ENCODE measurements around the gene MTFR2. TPM values are rescaled to one million over a fixed set of nuclear protein-coding genes. Genes with fewer than 3 reads are reported as not detected.

Gene MTFR2
- total and polyA plus RNA-seq, 2 of the 13 experiments (the other 11 are each of a cell fraction or from before 2014, with no cell fraction given) = 6.7 to 10.7 TPM

- TF ChIP-seq FOXO1 (CRISPR knock-in tag; IDR thresholded peaks at IDR 0.05) (no peak; the same call in 1 of the 2 replicates), ZNF772 (CRISPR knock-in tag; IDR thresholded peaks at IDR 0.05) (no peak; the same call in 1 of the 2 replicates), ZNF850 (CRISPR knock-in tag; conservative IDR thresholded peaks at IDR 0.05) (no peak), CREM (IDR thresholded peaks at IDR 0.05) (peak; percentile 95), CREM (CRISPR knock-in tag; IDR thresholded peaks at IDR 0.05) (0 out of 2 replicates have a peak, but pooled peaks have one; percentile 8), ZNF180 (CRISPR knock-in tag; IDR thresholded peaks at IDR 0.05; ENCODE audit: borderline replicate concordance, low read depth) (no peak), MAF1 (CRISPR knock-in tag; IDR thresholded peaks at IDR 0.05; ENCODE audit: borderline replicate concordance) (no peak), FOXK1 (CRISPR knock-in tag; IDR thresholded peaks at IDR 0.05; ENCODE audit: borderline replicate concordance, low read depth) (peak; percentile 79), ZNF530 (CRISPR knock-in tag; IDR thresholded peaks at IDR 0.05; ENCODE audit: low read depth) (no peak), THAP11 (CRISPR knock-in tag; IDR thresholded peaks at IDR 0.05) (peak; percentile 93), ZNF350 (CRISPR knock-in tag; IDR thresholded peaks at IDR 0.05; ENCODE audit: borderline replicate concordance, low read depth) (peak; percentile 93; the same call in 1 of the 2 replicates), ZNF839 (CRISPR knock-in tag; IDR thresholded peaks at IDR 0.05; ENCODE audit: borderline replicate concordance) (peak; percentile 27; the same call in 1 of the 2 replicates), ZSCAN12 (CRISPR knock-in tag; IDR thresholded peaks at IDR 0.05) (no peak; the same call in 1 of the 2 replicates), MLXIP (CRISPR knock-in tag; IDR thresholded peaks at IDR 0.05; ENCODE audit: borderline replicate concordance) (0 out of 2 replicates have a peak, but pooled peaks have one; percentile 31), KLF15 (CRISPR knock-in tag; IDR thresholded peaks at IDR 0.05; ENCODE audit: borderline replicate concordance) (peak; percentile 26; the same call in 1 of the 2 replicates), ZBTB46 (CRISPR knock-in tag; IDR thresholded peaks at IDR 0.05; ENCODE audit: borderline replicate concordance) (no peak), MED8 (CRISPR knock-in tag; IDR thresholded peaks at IDR 0.05; ENCODE audit: insufficient replicate concordance) (peak; percentile 23), ZNF460 (CRISPR knock-in tag; IDR thresholded peaks at IDR 0.05; ENCODE audit: borderline replicate concordance) (no peak), ZNF333 (CRISPR knock-in tag; IDR thresholded peaks at IDR 0.05; ENCODE audit: borderline replicate concordance) (no peak), ZNF674 (CRISPR knock-in tag; IDR thresholded peaks at IDR 0.05; ENCODE audit: low read depth) (peak; percentile 50; the same call in 1 of the 2 replicates), ARID2 (CRISPR knock-in tag; IDR thresholded peaks at IDR 0.05; ENCODE audit: borderline replicate concordance) (peak; percentile 98), HES4 (CRISPR knock-in tag; IDR thresholded peaks at IDR 0.05; ENCODE audit: borderline replicate concordance) (no peak; the same call in none of the 2 replicates)
- TF ChIP-seq, protein P1, sequence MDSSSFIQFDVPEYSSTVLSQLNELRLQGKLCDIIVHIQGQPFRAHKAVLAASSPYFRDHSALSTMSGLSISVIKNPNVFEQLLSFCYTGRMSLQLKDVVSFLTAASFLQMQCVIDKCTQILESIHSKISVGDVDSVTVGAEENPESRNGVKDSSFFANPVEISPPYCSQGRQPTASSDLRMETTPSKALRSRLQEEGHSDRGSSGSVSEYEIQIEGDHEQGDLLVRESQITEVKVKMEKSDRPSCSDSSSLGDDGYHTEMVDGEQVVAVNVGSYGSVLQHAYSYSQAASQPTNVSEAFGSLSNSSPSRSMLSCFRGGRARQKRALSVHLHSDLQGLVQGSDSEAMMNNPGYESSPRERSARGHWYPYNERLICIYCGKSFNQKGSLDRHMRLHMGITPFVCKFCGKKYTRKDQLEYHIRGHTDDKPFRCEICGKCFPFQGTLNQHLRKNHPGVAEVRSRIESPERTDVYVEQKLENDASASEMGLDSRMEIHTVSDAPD (CRISPR knock-in tag; IDR thresholded peaks at IDR 0.05) = peak; percentile 81
Observed at GRCh38 chr6:136289579-136290409, 39.7 kb upstream of the MTFR2 start, which contains the start of gene BCLAF1 (continued).

Measured in HepG2 (cell line).